MCF 10A (cell line): ENCODE results near the gene EMX1. TPM values are rescaled to one million over a fixed set of nuclear protein-coding genes. Genes with fewer than 3 reads are reported as not detected.

Experiments used
- BruUV-seq: library from RNA; stranded (reverse); fragments of 400-500 nt; replicated peaks from 2 replicates; lab custom pipeline; 2021; lab: Mats Ljungman, UMichigan
- CTCF ChIA-PET: fragments of 300-600 bp; sonication (Branson Sonifier 250); formaldehyde crosslinking; extraction: SDS; loops from one replicate; lab custom pipeline; 2021; ENCODE audit warnings: antibody characterized with exemption, inconsistent platforms; lab: Yijun Ruan, JAX
- POLR2A ChIA-PET: fragments of 300-600, 350-650 bp; sonication (Branson Sonifier 250); formaldehyde crosslinking; extraction: SDS; loops from one replicate; lab custom pipeline; 2020; ENCODE audit warnings: antibody characterized with exemption, inconsistent platforms; lab: Yijun Ruan, JAX
- DNase-seq: peaks from one replicate; pipeline ENCODE4 v3.0.0-alpha.2; 2018; ENCODE audit not compliant: unreplicated experiment
- H3K27ac Mint-ChIP-seq: one replicate; pipeline ENCODE4 v1.8.0; 2022; ENCODE audit warnings: mild to moderate bottlenecking, low read depth, mixed read lengths; ENCODE audit not compliant: unreplicated experiment
- H3K27me3 Mint-ChIP-seq: one replicate; pipeline ENCODE4 v1.8.0; 2022; ENCODE audit warnings: mixed read lengths; ENCODE audit not compliant: insufficient read depth, unreplicated experiment
- H3K36me3 Mint-ChIP-seq: one replicate; pipeline ENCODE4 v1.8.0; 2022; ENCODE audit warnings: mild to moderate bottlenecking, moderate library complexity, mixed read lengths; ENCODE audit not compliant: insufficient read depth, unreplicated experiment
- H3K4me1 Mint-ChIP-seq: one replicate; pipeline ENCODE4 v1.8.0; 2022; ENCODE audit warnings: mixed read lengths; ENCODE audit not compliant: insufficient read depth, unreplicated experiment
- H3K4me3 Mint-ChIP-seq: one replicate; pipeline ENCODE4 v1.8.0; 2022; ENCODE audit warnings: mild to moderate bottlenecking, moderate library complexity, mixed read lengths; ENCODE audit not compliant: unreplicated experiment
- H3K9me3 Mint-ChIP-seq: one replicate; pipeline ENCODE4 v1.8.0; 2022; ENCODE audit warnings: mixed read lengths; ENCODE audit not compliant: unreplicated experiment
- CTCF ChIP-seq: fragments of 200-600 bp; IDR thresholded peaks from one replicate; pipeline ENCODE4 v1.8.0; 2022; ENCODE audit warnings: antibody characterized with exemption, mild to moderate bottlenecking; ENCODE audit not compliant: unreplicated experiment
- intact Hi-C: fragments of 100-400 bp; cut with micrococcal nuclease; formaldehyde crosslinking; loops from 2 replicates; pipeline ENCODE4 v1.14.1; 2022
- total RNA-seq: library from RNA; stranded (reverse); gene quantifications from 2 replicates; pipeline ENCODE4 v1.2.3, GENCODE V29; 2022

EMX1 gene
- total RNA-seq, 1 experiment from 2014 or later = not detected

- CTCF ChIA-PET = interaction anchor here (0.6 to 1.1 kb wide), 4 partner anchors 33 to 1502 kb away, joined by 4 read pairs; no protein-coding TSS in a partner anchor
- H3K4me1 Mint-ChIP-seq = no peaks in the 10 kb centered on the region
- POLR2A ChIA-PET = no interaction called here
- H3K27ac Mint-ChIP-seq = no peak overlapping the region
- peak; percentile 21 for DNase-seq
- H3K27me3 Mint-ChIP-seq = no peaks in the 10 kb centered on the region
- BruUV-seq = no TSS peak
- intact Hi-C loops = no loop called here
- H3K4me3 Mint-ChIP-seq = no peak overlapping the region
- no peaks in the 10 kb centered on the region for H3K9me3 Mint-ChIP-seq
- no peaks in the 10 kb centered on the region for H3K36me3 Mint-ChIP-seq
- TF ChIP-seq CTCF = no peak
Observed at GRCh38 chr2:72940786-72941185, 23.5 kb downstream of the EMX1 start.

GRCh38 chr2:72942293-72942692 is 25.0 kb downstream of the EMX1 start:
- H3K9me3 Mint-ChIP-seq = no peaks in the 10 kb centered on the region
- POLR2A ChIA-PET = interaction anchor here (0.7 kb wide), 1 partner anchor 641 kb away, joined by 4 read pairs; no protein-coding TSS in a partner anchor

GRCh38 chr2:72942881-72943418 is 25.6 kb downstream of the EMX1 start:
- Mint-ChIP-seq H3K27ac (no peak overlapping the region), H3K36me3 (no peaks in the 10 kb centered on the region), H3K4me3 (no peak overlapping the region), H3K9me3 (no peaks in the 10 kb centered on the region), H3K4me1 (no peaks in the 10 kb centered on the region), H3K27me3 (no peaks in the 10 kb centered on the region)
- ChIA-PET POLR2A (no interaction called here), CTCF (no interaction called here)
- no TSS peak for BruUV-seq
- no peak for TF ChIP-seq CTCF
- no peak for DNase-seq
- intact Hi-C loops = no loop called here

More at GRCh38 chr2:72942293-72942692, 25.0 kb downstream of the EMX1 start:
- Mint-ChIP-seq H3K27ac (no peak overlapping the region), H3K4me1 (no peaks in the 10 kb centered on the region), H3K36me3 (no peaks in the 10 kb centered on the region), H3K4me3 (no peak overlapping the region), H3K27me3 (no peaks in the 10 kb centered on the region)
- CTCF ChIA-PET = no interaction called here
- no peak for DNase-seq
- intact Hi-C loops = no loop called here
- no TSS peak for BruUV-seq
- TF ChIP-seq CTCF = no peak

DNA sequence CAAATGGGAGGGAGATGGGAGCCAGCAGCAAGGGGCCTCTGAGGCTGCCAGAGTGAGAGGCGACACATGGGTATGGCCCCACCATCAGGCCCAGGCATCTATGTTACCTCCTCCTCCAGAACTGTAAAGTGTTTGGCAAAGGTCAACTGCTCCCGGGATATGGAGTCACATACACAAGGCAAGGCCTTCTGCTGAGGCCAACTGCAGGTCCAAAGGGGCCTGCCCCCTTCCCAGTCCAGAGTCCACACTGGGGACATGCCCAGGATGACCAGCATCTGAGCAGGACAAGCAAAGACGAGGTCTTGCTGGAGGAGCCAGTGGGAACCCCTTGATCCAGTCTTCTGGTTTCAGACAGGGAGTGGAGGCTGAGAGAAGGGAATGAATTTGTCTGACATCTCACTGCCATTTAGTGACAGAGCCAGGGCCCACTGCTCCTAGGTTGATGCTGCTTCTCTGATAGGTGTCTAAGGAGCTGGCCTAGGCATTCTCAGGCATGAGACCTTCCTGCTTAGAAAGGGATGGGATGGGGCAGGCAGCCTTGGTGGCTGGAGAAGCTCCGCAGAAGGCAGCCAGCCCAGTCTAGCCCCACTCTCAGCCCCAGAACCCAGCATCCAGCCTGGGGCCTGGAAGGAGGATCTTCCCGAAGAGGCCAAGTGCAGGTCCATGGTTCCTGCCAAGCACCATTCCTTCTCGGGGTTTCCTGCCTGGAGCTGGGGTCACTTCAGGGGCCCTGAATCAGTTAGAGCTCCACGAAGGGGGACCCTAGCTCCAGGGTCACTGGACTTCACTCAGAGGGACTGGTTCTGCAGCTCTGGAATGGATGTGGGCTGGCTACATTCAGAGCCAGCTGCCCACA is 26.4 kb downstream of the EMX1 start:
- H3K4me1 Mint-ChIP-seq = peaks cover 2% of the 10 kb centered on the region
- no peaks in the 10 kb centered on the region for H3K27me3 Mint-ChIP-seq
- BruUV-seq = no TSS peak
- no peak for TF ChIP-seq CTCF
- no peaks in the 10 kb centered on the region for H3K9me3 Mint-ChIP-seq
- intact Hi-C loops = no loop called here
- DNase-seq = no peak
- H3K27ac Mint-ChIP-seq = no peak overlapping the region
- POLR2A ChIA-PET = no interaction called here
- H3K4me3 Mint-ChIP-seq = no peak overlapping the region
- CTCF ChIA-PET = no interaction called here
- H3K36me3 Mint-ChIP-seq = peaks cover 3% of the 10 kb centered on the region
